PFSK-1 (cell line): Measurements from ENCODE around the gene EFNA5.

ENCODE experiments used
- POLR2AphosphoS5 ChIP-seq: IDR thresholded peaks from 2 replicates; pipeline ENCODE4 v1.6.1; 2012; ENCODE audit warnings: low read depth, mild to moderate bottlenecking, control low read depth, low read length, moderate library complexity
- TAF1 ChIP-seq: IDR thresholded peaks from 2 replicates; pipeline ENCODE4 v1.6.1; 2012; ENCODE audit warnings: low read length, control low read depth, borderline replicate concordance; ENCODE audit not compliant: insufficient read depth

- no peak for TF ChIP-seq POLR2AphosphoS5
- no peak for TF ChIP-seq TAF1
These were observed 234.5 kb downstream of the EFNA5 start for GRCh38 chr5:107436201-107436600.
